ENCODE measurements around the gene PRR20G.

GRCh38 chr3:127291114-127291513 lies 3.3 kb upstream of the PRR20G start:
- TF ChIP-seq EZH2 (IDR thresholded peaks at IDR 0.05; ENCODE audit: low read length, missing control alignments) (no peak), CTCF (conservative IDR thresholded peaks at IDR 0.05 in 1 of 2, IDR thresholded peaks at IDR 0.05 in 1 of 2; ENCODE audit: low read depth in 1 of 2, low read length in 2 of 2) (no peak)

Data from fibroblast of lung (primary cell).